GM12878 (cell line): ENCODE data around the gene RAB3A. TPM values are rescaled to one million over a fixed set of nuclear protein-coding genes. Genes with fewer than 3 reads are reported as not detected.

Experiments
- BACH1 ChIP-seq: fragments of 450-650 bp; IDR thresholded peaks from 2 replicates; pipeline ENCODE4 v1.6.1; 2017; ENCODE audit warnings: mild to moderate bottlenecking, borderline replicate concordance
- BCLAF1 ChIP-seq: fragments of 450-650 bp; IDR thresholded peaks from 2 replicates; pipeline ENCODE4 v1.6.1; 2017; ENCODE audit warnings: antibody characterized with exemption, mild to moderate bottlenecking, moderate library complexity
- CTCF ChIP-seq, 3 experiments: IDR thresholded peaks in 2 of 3; conservative IDR thresholded peaks in 1 of 3; 2 replicates each; pipeline ENCODE4 v1.5.1; 2011; ENCODE audit warnings: low read depth in 3 of 3, low read length in 3 of 3, mild to moderate bottlenecking in 3 of 3, control low read depth in 2 of 3, moderate library complexity in 2 of 3, inconsistent platforms in 1 of 3, mixed read lengths in 1 of 3; ENCODE audit not compliant: control insufficient read depth in 2 of 3, insufficient read depth in 1 of 3; ENCODE audit errors: extremely low read depth in 1 of 3
- E2F4 ChIP-seq: IDR thresholded peaks from 2 replicates; pipeline ENCODE4 v1.6.1; 2012; ENCODE audit warnings: low read depth, low read length, improper control_type of control experiment
- EGR1 ChIP-seq, 2 experiments: IDR thresholded peaks; 1 replicate in 1 of 2; 2 replicates in 1 of 2; pipeline ENCODE4 v1.6.1; 2011 to 2012; ENCODE audit warnings: low read depth in 2 of 2, low read length in 2 of 2, borderline replicate concordance in 1 of 2, mild to moderate bottlenecking in 1 of 2, moderate library complexity in 1 of 2
- JUND ChIP-seq: IDR thresholded peaks from 2 replicates; pipeline ENCODE4 v1.6.1; 2012; ENCODE audit warnings: low read depth, mild to moderate bottlenecking, low read length, improper control_type of control experiment, moderate library complexity
- NKRF ChIP-seq: fragments of 450-650 bp; conservative IDR thresholded peaks from 2 replicates; pipeline ENCODE4 v1.6.1; 2017; ENCODE audit warnings: mild to moderate bottlenecking, moderate library complexity
- PML ChIP-seq: IDR thresholded peaks from 2 replicates; pipeline ENCODE4 v1.6.1; 2012; ENCODE audit warnings: low read length, inconsistent platforms
- SMAD1 ChIP-seq: fragments of 450-650 bp; IDR thresholded peaks from 2 replicates; pipeline ENCODE4 v1.6.1; 2018; ENCODE audit warnings: mild to moderate bottlenecking, low read depth; ENCODE audit not compliant: partially characterized antibody
- SMAD5 ChIP-seq: IDR thresholded peaks from 2 replicates; pipeline ENCODE4 v1.6.1; 2016; ENCODE audit warnings: antibody characterized with exemption, low read depth
- SMARCA5 ChIP-seq: fragments of 450-650 bp; IDR thresholded peaks from 2 replicates; pipeline ENCODE4 v1.6.1; 2017; ENCODE audit warnings: mild to moderate bottlenecking
- STAT3 ChIP-seq: IDR thresholded peaks from 2 replicates; pipeline ENCODE4 v1.6.1; 2011; ENCODE audit warnings: low read depth, low read length, improper control_type of control experiment
- SUZ12 ChIP-seq: fragments of 200-600 bp; sonication (generic); IDR thresholded peaks from one replicate; pipeline ENCODE4 v1.6.1; 2018; ENCODE audit warnings: antibody characterized with exemption, mild to moderate bottlenecking; ENCODE audit not compliant: unreplicated experiment
- TARDBP ChIP-seq: IDR thresholded peaks from 2 replicates; pipeline ENCODE4 v1.6.1; 2016; ENCODE audit warnings: borderline replicate concordance
- TCF12 ChIP-seq: IDR thresholded peaks from 2 replicates; pipeline ENCODE4 v1.6.1; 2011; ENCODE audit warnings: low read depth, mild to moderate bottlenecking, low read length
- polyA plus RNA-seq, 11 experiments: library from polyadenylated mRNA; depleted of rRNA in 4 of 11; unstranded in 6 of 11; stranded (reverse) in 5 of 11; fragments of >200 nt; fragmentation: Nextera tagmentation in 4 of 11; fragmentation: Illumina TruSeq in 1 of 11; extraction: Ambion mirVana in 4 of 11; extraction: Trizol in 1 of 11; gene quantifications; 1 replicate in 1 of 11; 2 replicates in 10 of 11; pipeline versions ENCODE4 v1.2.1 to v1.2.3, GENCODE V29; 2011 to 2016; ENCODE audit warnings: inconsistent platforms in 2 of 11, missing spikeins in 2 of 11, low read depth in 1 of 11
- total RNA-seq, 4 experiments: library from RNA; depleted of rRNA in 3 of 4; stranded (reverse); fragments of >200 nt in 3 of 4; fragmentation: Illumina TruSeq in 1 of 4; extraction: Trizol in 1 of 4; gene quantifications; 2 replicates each; pipeline versions ENCODE4 v1.2.1 to v1.2.3, GENCODE V29; 2013 to 2021
- TF ChIP-seq, protein P1 (sequence below): IDR thresholded peaks from 2 replicates; pipeline ENCODE4 v1.6.1; 2011; ENCODE audit warnings: mild to moderate bottlenecking, low read depth, low read length, moderate library complexity; ENCODE audit not compliant: insufficient replicate concordance
- TF ChIP-seq, protein P2 (sequence below): fragments of 450-650 bp; IDR thresholded peaks from 2 replicates; pipeline ENCODE4 v1.6.1; 2017; ENCODE audit warnings: mild to moderate bottlenecking, low read depth, inconsistent platforms; ENCODE audit not compliant: poor library complexity, severe bottlenecking

The RAB3A gene
- total and polyA plus RNA-seq, 10 of the 15 experiments (the other 5 are each of a cell fraction or from before 2014, with no cell fraction given), result 0.07 to 3.5 (median 1.2) TPM; not detected in 1

DNA sequence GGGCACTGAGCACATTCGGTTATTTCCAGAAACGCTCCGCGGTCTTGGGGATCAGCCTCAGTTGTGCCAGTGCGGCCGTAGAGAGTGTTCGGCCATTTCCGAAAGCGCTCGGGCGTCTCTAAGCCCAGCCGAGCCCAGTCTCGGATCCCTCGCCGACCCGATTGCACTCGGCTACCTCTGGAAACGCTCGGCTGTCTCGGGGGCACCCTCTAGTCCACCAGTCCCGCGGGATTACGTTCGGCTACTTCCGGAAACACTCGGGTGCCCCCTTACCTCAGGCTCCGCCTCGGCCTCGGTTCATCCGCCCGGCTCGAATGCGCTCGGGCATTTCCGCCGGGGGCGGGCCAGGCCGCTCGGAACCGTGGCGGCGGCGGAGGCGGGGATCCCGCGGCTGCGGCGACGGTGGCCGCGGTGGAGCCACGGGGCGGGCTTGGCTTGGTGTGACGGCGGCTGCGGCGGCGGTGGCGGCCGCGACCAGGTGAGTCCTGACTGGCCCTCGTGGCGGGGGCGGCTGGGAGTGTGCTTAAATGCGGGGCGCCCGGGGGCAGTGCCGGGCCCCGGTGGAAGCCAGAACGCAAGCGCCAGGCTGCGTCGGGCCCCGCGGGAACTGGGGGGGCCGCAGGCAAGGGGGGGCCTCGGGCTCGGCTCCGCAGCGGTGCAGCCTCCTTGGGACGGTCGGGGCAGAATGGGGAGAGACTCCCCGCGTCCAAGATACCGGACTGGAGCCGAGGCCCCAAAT is 50.9 kb downstream of the RAB3A start, which contains the start of gene PIK3R2 (continued):
- TF ChIP-seq, protein P1, sequence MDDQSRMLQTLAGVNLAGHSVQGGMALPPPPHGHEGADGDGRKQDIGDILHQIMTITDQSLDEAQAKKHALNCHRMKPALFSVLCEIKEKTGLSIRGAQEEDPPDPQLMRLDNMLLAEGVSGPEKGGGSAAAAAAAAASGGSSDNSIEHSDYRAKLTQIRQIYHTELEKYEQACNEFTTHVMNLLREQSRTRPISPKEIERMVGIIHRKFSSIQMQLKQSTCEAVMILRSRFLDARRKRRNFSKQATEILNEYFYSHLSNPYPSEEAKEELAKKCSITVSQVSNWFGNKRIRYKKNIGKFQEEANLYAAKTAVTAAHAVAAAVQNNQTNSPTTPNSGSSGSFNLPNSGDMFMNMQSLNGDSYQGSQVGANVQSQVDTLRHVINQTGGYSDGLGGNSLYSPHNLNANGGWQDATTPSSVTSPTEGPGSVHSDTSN, result no peak
- TF ChIP-seq SUZ12, result no peak
- no peak for TF ChIP-seq SMAD1
- TF ChIP-seq JUND, result no peak
- TF ChIP-seq BCLAF1, result no peak
- TF ChIP-seq EGR1 (IDR thresholded peaks at IDR 0.05; ENCODE audit: borderline replicate concordance in 1 of 2, low read depth in 2 of 2, low read length in 2 of 2), result peak in 1 of 2 experiments; percentile 61; a peak in 1 of 3 replicates
- no peak; a peak in 1 of 6 replicates for TF ChIP-seq CTCF (IDR thresholded peaks at IDR 0.05 in 2 of 3, conservative IDR thresholded peaks at IDR 0.05 in 1 of 3; ENCODE audit: control insufficient read depth in 2 of 3, extremely low read depth in 1 of 3, insufficient read depth in 1 of 3, low read depth in 3 of 3, low read length in 3 of 3)
- no peak for TF ChIP-seq E2F4
- peak; percentile 87; the same call in 1 of the 2 replicates for TF ChIP-seq SMARCA5
- TF ChIP-seq BACH1, result peak; percentile 82
- no peak for TF ChIP-seq SMAD5
- no peak for TF ChIP-seq PML
- peak; percentile 87 for TF ChIP-seq NKRF
- no peak for TF ChIP-seq TARDBP
- TF ChIP-seq STAT3, result no peak
- TF ChIP-seq, protein P2, sequence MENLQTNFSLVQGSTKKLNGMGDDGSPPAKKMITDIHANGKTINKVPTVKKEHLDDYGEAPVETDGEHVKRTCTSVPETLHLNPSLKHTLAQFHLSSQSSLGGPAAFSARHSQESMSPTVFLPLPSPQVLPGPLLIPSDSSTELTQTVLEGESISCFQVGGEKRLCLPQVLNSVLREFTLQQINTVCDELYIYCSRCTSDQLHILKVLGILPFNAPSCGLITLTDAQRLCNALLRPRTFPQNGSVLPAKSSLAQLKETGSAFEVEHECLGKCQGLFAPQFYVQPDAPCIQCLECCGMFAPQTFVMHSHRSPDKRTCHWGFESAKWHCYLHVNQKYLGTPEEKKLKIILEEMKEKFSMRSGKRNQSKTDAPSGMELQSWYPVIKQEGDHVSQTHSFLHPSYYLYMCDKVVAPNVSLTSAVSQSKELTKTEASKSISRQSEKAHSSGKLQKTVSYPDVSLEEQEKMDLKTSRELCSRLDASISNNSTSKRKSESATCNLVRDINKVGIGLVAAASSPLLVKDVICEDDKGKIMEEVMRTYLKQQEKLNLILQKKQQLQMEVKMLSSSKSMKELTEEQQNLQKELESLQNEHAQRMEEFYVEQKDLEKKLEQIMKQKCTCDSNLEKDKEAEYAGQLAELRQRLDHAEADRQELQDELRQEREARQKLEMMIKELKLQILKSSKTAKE, result no peak
- TF ChIP-seq TCF12, result no peak
